HPDE6-E6E7 (cell line): ENCODE measurements around the gene GALR2.
"Not testable (repeated sequence)": the region's sequence is repeated elsewhere in the genome, so short reads cannot be mapped to it uniquely, and the experiment has no call there.

ENCODE experiments used
- DNase-seq: peaks from one replicate; pipeline ENCODE4 v3.0.0; 2011; ENCODE audit warnings: missing footprints; ENCODE audit errors: extremely low spot score

GALR2 gene

GRCh38 chr17:76074390-76075363, at the start of gene GALR2:
TSS of gene GALR2 (plus strand) at chr17:76074781. CDS start at chr17:76074884, 103 bp downstream.
- no peak for DNase-seq

- no peak for DNase-seq
Observed at GRCh38 chr17:76025294-76025693, 49.3 kb upstream of the GALR2 start.

- no peak for DNase-seq
Observed at GRCh38 chr17:76026714-76027158, 47.8 kb upstream of the GALR2 start.

GRCh38 chr17:76027159-76027839, 47.3 kb upstream of the GALR2 start, which contains the start of gene EVPL:
TSS of gene EVPL (minus strand) at chr17:76027306. CDS start at chr17:76027198, 108 bp downstream.
- DNase-seq, result peak; percentile 79

GRCh38 chr17:76032073-76032779, 42.4 kb upstream of the GALR2 start:
- DNase-seq, result no peak

- DNase-seq, result no peak
Observed at GRCh38 chr17:76032780-76033108, 41.8 kb upstream of the GALR2 start.

GRCh38 chr17:76033139-76033538, 41.4 kb upstream of the GALR2 start:
- no peak for DNase-seq

- DNase-seq, result no peak
Observed at GRCh38 chr17:76034428-76035350, 39.9 kb upstream of the GALR2 start.

GRCh38 chr17:76036497-76037261, 37.9 kb upstream of the GALR2 start:
- DNase-seq, result no peak

GRCh38 chr17:76038050-76038449, 36.5 kb upstream of the GALR2 start:
- no peak for DNase-seq

- no peak for DNase-seq
Observed at GRCh38 chr17:76039121-76039520, 35.5 kb upstream of the GALR2 start.

- DNase-seq, result no peak
Observed at GRCh38 chr17:76040376-76040775, 34.2 kb upstream of the GALR2 start.

- DNase-seq, result not testable (repeated sequence)
Observed at GRCh38 chr17:76042868-76043267, 31.7 kb upstream of the GALR2 start.

- DNase-seq, result not testable (repeated sequence)
Observed at GRCh38 chr17:76044475-76045007, 30.0 kb upstream of the GALR2 start.

- no peak for DNase-seq
Observed at GRCh38 chr17:76046064-76046463, 28.5 kb upstream of the GALR2 start.

- no peak for DNase-seq
Observed at GRCh38 chr17:76048025-76048605, 26.5 kb upstream of the GALR2 start.

- no peak for DNase-seq
Observed at GRCh38 chr17:76048711-76049110, 25.9 kb upstream of the GALR2 start.

GRCh38 chr17:76049239-76049638, 25.3 kb upstream of the GALR2 start:
- no peak for DNase-seq

GRCh38 chr17:76049836-76050537, 24.6 kb upstream of the GALR2 start:
- DNase-seq, result no peak
